CD4-positive, alpha-beta T cell treated with Interferon alpha-2 for 1 hour (primary cell): ENCODE measurements around the gene HCAR2.
"Not testable (repeated sequence)": the region's sequence is repeated elsewhere in the genome, so short reads cannot be mapped to it uniquely, and the experiment has no call there.

ENCODE experiments used
- DNase-seq, 2 donors: peaks; one replicate each; pipeline ENCODE4 v3.0.0-alpha.2; 2020 to 2022

Gene HCAR2

GRCh38 chr12:122702890-122703611, at the start of gene HCAR2:
TSS of gene HCAR2 (minus strand) at chr12:122703357. CDS start at chr12:122703283, 74 bp downstream.
- DNase-seq, result peak in 1 of 2 donors; percentile 68

DNA sequence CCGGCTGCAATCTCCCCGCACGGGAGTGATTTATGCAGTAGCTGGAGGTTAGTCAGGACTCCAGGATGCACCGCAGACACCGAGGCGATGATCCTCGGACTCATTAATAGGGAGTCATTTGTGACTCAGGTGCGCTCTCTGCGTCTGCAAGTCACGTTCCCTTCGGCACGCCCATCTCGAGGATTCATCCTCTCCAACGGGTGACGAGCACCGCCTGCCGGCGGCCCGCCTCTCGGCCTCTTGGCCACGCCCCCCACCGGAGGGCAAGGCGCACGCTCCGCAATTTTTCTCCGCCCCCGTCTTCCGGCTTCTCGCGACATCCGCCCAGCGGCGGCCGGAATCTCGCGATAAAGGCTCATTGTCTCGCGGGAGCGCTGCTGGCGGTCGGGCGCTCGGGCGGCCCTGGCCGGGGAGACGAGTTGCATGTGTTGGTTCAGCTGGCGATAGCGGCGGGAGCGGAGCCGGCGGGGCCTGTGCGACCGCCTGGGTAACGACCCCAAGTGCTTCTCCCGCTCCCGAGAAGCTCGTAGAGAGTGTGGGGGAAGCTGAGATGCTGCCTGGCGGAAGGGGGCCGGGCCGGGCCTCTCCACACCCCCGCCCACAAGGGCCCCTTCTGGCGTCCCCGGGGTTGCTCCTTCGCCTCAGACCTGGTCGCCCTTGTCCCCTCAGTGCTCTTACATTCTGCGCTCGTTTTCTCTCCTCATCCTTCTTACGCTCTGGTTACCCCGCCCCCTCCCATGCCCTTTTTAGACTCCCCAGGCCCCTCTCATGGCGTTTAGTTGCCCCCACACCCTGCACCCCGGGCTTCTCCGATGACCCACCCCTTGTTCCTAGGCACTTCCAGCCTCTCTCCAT, 49.5 kb upstream of the HCAR2 start, which contains the start of gene DENR:
Gene DENR, plus strand, starts transcription at position 361 of the 855 bp plus-strand sequence. CDS start 878 bp downstream, outside the sequence.
- peak; percentile 98 to 99 for DNase-seq

DNA sequence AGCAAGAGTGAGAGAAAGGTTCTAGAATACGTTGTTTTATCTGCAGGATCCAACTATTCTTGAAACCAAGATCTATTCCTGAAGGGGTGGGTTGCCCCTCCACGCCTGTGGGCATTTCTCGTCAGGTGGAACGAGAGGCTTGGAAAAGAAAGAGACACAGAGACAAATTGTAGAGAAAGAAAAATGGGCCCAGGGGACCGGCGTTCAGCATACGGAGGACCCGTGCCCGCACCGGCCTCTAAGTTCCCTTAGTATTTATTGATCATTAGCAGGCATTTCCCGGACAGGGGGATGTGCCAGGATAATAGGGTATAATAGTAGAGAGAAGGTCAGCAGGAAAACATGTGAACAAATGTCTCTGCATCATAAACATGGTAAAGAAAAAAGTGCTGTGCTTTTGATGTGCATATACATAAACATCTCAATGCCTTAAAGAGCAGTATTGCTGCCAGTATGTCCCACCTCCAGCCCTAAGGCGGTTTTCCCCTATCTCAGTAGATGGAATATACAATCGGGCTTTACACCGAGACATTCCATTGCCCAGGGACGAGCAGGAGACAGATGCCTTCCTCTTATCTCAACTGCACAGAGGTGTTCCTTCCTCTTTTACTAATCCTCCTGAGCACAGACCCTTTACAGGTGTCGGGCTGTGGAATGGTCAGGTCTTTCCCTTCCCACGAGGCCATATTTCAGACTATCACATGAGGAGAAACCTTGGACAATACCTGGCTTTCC, 47.8 kb upstream of the HCAR2 start:
- DNase-seq, result not testable (repeated sequence)

DNA sequence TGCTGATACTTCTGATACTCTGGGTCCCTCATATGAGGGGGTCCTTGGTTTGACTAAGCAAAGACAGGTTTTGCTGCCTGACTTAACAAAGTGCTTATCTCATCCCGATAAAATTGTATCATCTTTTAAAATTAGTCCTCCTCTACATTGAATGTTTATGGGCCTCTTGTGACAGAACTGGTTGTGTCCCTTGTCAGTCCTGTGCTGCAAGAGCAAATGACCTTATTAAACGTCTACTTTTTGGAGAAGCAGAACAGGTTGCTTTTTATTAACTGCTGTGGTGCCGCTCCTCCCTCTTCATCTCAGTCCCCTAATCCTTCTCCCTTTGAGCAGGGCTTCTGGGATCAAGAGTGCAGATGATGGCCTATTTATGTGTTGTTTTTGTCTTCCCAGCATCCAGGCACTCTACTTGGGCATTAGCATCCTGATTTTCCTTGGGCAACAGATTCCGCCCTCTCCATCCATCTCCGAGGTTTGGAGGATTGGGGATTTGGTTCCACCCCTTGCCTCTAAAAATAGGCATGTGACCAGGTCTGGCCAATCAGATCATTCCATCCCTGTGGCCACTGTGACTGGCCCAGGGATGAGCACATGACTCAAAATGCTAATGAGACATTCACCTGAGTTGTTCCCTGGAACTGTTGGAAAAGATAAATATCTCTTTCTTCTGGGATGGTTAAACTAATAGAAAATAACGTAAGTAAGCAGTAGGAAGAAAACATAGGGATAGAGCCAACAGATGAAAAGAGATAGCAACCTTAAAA, 46.6 kb upstream of the HCAR2 start:
- no peak for DNase-seq

DNA sequence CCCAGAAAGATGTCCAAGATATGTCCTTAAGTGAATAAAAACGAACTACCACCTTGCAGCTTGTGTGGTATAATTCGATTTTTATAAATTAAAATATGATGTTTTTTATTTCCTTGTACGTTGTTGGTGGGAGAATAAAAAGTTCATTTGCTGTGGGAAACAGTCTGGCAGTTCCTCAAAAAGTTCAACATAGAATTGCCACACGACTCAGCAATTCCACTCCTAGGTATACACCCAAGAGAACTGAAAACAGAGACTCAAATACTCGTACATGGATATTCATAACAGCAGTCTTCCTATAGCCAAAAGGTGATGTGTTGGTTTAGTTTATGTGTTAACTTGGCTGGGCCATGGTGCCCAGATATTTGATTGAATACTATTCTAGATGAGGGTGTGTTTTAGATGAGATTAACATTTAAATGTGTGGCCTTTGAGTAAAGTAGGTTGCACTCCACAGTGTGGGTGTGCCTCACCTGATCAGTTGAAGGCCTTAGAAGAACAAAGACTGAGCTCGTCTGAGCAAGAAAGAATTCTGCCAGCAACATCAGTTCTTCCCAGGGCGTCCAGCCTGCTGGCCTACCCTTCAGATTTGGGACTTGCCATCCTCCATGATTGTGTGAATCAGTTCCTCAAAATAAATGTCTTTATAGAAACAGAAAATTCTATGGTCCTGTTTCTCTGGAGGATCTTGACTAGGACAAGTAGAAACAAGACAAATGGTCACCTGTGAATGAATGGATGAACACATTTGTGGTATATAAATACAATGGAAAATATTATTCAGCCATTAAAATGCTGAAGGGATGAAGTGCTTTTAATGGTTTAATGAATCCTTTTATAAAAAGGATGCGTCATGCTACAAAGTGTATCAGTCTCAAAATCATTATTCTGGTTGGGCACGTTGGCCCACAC, 44.3 kb upstream of the HCAR2 start:
- DNase-seq, result no peak

- DNase-seq, result peak in 1 of 2 donors; percentile 43
Observed at GRCh38 chr12:122743895-122744525, 40.9 kb upstream of the HCAR2 start.

- DNase-seq, result no peak
Observed at GRCh38 chr12:122740351-122740750, 37.2 kb upstream of the HCAR2 start.

- DNase-seq, result no peak
Observed at GRCh38 chr12:122738571-122738970, 35.4 kb upstream of the HCAR2 start.

GRCh38 chr12:122732611-122733010, 29.5 kb upstream of the HCAR2 start:
- no peak for DNase-seq

GRCh38 chr12:122732170-122732569, 29.0 kb upstream of the HCAR2 start:
- DNase-seq, result peak; percentile 24 to 37

DNA sequence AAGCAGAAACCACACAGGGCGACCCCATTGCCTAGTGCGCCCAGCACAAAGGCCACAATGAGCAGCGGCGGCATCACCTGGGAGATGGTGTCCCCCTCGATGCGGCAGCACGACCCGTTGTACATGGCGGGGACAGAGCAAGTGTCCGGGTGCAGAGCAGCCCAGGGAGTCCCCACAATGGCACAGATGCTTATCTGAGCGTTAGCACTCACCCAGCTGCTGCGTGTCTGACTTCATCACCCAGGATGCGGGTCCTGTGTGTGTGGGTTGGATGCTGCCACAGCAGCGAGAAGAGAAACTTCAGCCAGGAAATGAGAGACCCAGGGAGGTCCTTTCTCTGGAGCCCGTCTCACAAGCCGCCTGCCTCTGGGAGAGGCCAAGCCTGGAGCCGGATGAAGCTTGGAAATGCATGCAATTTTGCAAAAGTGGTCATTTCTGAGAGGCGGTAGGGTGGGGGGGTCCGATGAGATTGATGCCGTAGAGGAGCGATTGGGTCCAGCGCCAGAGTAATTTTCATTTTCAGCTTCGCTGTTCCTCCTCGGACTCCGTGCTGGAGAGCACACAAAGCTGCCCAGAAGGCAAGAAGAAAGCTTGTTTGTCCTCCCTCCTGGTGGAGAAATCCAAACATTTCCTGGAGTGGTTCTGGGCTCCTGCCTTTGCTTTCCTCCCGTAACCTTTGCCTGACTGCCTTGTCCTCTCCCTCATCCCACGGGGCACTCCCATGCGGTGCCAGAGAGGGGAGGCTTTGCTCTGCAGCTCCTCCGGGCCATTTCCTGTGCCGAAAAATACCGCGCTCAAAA, 27.3 kb upstream of the HCAR2 start, which contains the start of gene HCAR1:
Gene HCAR1, minus strand, starts transcription at position 630 of the 800 bp plus-strand sequence. Its CDS starts 505 bp downstream, at position 125.
- DNase-seq, result peak in 1 of 2 donors; percentile 28

GRCh38 chr12:122729583-122730214, 26.5 kb upstream of the HCAR2 start:
- no peak for DNase-seq

- DNase-seq, result peak; percentile 12 to 29
Observed at GRCh38 chr12:122726080-122726558, 23.0 kb upstream of the HCAR2 start.

GRCh38 chr12:122725452-122726079, 22.4 kb upstream of the HCAR2 start:
- DNase-seq, result no peak

DNA sequence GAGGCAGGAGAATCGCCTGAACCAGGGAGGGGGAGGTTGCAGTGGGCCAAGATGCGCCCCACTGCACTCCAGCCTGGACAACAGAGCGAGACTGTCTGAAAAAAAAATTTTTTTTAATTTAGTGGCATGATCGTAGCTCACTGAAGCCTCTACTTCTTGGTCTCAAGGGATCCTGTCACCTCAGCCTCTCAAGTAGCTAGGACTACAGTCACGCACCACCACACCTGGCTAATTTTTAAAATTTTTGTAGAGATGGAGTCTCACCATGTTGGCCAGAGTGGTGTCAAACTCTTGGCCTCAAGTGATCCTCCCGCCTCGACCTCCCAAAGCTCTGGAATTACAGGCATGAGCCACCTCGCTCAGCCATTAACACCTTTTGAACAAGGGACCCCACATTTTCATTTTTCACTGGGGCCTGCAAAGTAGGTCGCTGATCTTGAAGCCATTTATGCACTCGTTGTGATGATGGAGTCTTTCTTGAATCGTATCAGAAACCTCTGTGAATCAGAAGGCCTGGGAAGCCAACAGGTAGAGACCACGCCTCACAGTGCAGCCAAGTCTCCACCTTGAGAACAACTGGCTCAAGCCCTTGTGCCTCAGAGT, 21.6 kb upstream of the HCAR2 start:
- DNase-seq, result no peak

GRCh38 chr12:122722387-122722786, 19.2 kb upstream of the HCAR2 start:
- DNase-seq, result no peak

DNA sequence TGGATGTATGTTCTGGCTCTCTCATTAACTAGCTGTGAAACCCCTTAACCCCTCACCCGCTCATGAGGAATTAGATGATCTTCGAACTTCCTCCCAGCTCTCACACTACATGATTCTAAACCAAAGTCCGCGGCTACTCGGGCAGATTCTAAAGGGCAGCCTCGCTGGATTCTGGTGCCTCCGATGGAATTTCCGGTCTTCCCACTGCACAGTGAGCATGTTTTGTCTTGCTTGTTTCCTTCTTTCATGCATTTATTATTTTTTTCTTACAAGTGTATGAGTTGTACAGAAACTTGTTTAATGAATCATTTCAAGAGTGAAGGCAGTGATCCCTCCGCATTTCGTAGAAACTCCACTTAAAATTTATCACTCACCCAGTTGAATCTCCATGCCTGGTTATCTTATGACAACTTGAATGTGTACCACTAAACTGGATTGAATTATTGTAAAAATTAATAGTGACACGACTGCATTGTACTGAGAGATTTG, 17.9 kb upstream of the HCAR2 start:
- no peak for DNase-seq

GRCh38 chr12:122716658-122717057, 13.5 kb upstream of the HCAR2 start, which contains the start of gene HCAR3:
TSS of gene HCAR3 (minus strand) at chr12:122716811. CDS start at chr12:122716737, 74 bp downstream.
- DNase-seq, result peak in 1 of 2 donors; percentile 68
